ENCODE results near the gene TMEM145.

Gene TMEM145

GRCh38 chr19:42277821-42278451 lies 35.2 kb upstream of the TMEM145 start:
- peak in 1 of 2 donors; percentile 74 for DNase-seq (ENCODE audit: low read depth in 2 of 2)
- TF ChIP-seq CTCF (IDR thresholded peaks at IDR 0.05; ENCODE audit: low read depth, low read length): no peak
- no peak overlapping the region for H3K4me3 ChIP-seq (replicated peaks in 1 of 2; ENCODE audit: low read depth in 2 of 2, low read length in 2 of 2)

GRCh38 chr19:42278452-42279154 lies 34.5 kb upstream of the TMEM145 start:
- no peak for DNase-seq (ENCODE audit: low read depth in 2 of 2)
- no peak overlapping the region for H3K4me3 ChIP-seq (replicated peaks in 1 of 2; ENCODE audit: low read depth in 2 of 2, low read length in 2 of 2)
- TF ChIP-seq CTCF (IDR thresholded peaks at IDR 0.05; ENCODE audit: low read depth, low read length): no peak

- TF ChIP-seq CTCF (IDR thresholded peaks at IDR 0.05; ENCODE audit: low read depth, low read length): no peak
- peak overlapping the region; percentile 76 for H3K4me3 ChIP-seq (replicated peaks in 1 of 2; ENCODE audit: low read depth in 2 of 2, low read length in 2 of 2)
- no peak for DNase-seq (ENCODE audit: low read depth in 2 of 2)
Observed at GRCh38 chr19:42279155-42279901, 33.8 kb upstream of the TMEM145 start.

GRCh38 chr19:42279902-42280814 lies 33.0 kb upstream of the TMEM145 start:
- TF ChIP-seq CTCF (IDR thresholded peaks at IDR 0.05; ENCODE audit: low read depth, low read length): peak; percentile 72
- peak overlapping the region; percentile 76 for H3K4me3 ChIP-seq (replicated peaks in 1 of 2; ENCODE audit: low read depth in 2 of 2, low read length in 2 of 2)
- DNase-seq (ENCODE audit: low read depth in 2 of 2): peak; percentile 84 to 96

- DNase-seq (ENCODE audit: low read depth in 2 of 2): peak in 1 of 2 donors; percentile 15
Observed at GRCh38 chr19:42280815-42281145, 32.3 kb upstream of the TMEM145 start.

More at GRCh38 chr19:42280815-42281145, 32.3 kb upstream of the TMEM145 start:
- TF ChIP-seq CTCF (IDR thresholded peaks at IDR 0.05; ENCODE audit: low read depth, low read length): no peak
- peak overlapping the region; percentile 41 to 76 for H3K4me3 ChIP-seq (replicated peaks in 1 of 2; ENCODE audit: low read depth in 2 of 2, low read length in 2 of 2)
